Upper lobe of left lung (tissue), 6 donors: ENCODE results near the gene BEND7. TPM values are rescaled to one million over a fixed set of nuclear protein-coding genes. Genes with fewer than 3 reads are reported as not detected.

Experiments used
- ATAC-seq, 2 donors: fragments of 200-7000 bp; cut with Tn5 transposase; one replicate each; pipeline ENCODE4 v1.9.1; 2022; ENCODE audit warnings: mild to moderate bottlenecking in 2 of 2, moderate library complexity in 2 of 2; ENCODE audit not compliant: low FRiP score in 2 of 2
- DNase-seq, 2 donors: peaks; one replicate each; pipeline ENCODE4 v3.0.0-alpha.2; 2019 to 2020
- H3K27ac ChIP-seq, 4 donors: fragments of 200-600 bp; sonication (generic); one replicate each; pipeline ENCODE4 v1.5.1; 2016 to 2019
- H3K27me3 ChIP-seq, 4 donors: fragments of 200-600 bp; sonication (generic); one replicate each; pipeline ENCODE4 v1.5.1; 2017 to 2019
- H3K36me3 ChIP-seq, 4 donors: fragments of 200-600 bp; sonication (generic); one replicate each; pipeline ENCODE4 v1.5.1; 2016 to 2019
- H3K4me1 ChIP-seq, 4 donors: fragments of 200-600 bp; sonication (generic); one replicate each; pipeline ENCODE4 v1.5.1; 2018 to 2019
- H3K4me3 ChIP-seq, 4 donors: fragments of 200-600 bp; sonication (generic); one replicate each; pipeline ENCODE4 v1.5.1; 2017 to 2019; ENCODE audit warnings: mild to moderate bottlenecking in 2 of 4, moderate library complexity in 1 of 4
- H3K9me3 ChIP-seq, 4 donors: fragments of 200-600 bp; sonication (generic); one replicate each; pipeline ENCODE4 v1.5.1; 2018 to 2019
- CTCF ChIP-seq, 6 experiments: fragments of 450-650 bp in 4 of 6; fragments of 200-600 bp in 2 of 6; sonication (generic) in 2 of 6; IDR thresholded peaks; one replicate each; pipeline ENCODE4 v1.5.1; 2016 to 2019; ENCODE audit warnings: antibody characterized with exemption in 6 of 6
- EP300 ChIP-seq, 4 donors: sonication (generic); formaldehyde crosslinking; IDR thresholded peaks; one replicate each; pipeline ENCODE4 v1.5.1; 2017; ENCODE audit warnings: antibody characterized with exemption in 4 of 4, control low read depth in 2 of 4
- POLR2A ChIP-seq, 4 donors: fragments of 450-650 bp; IDR thresholded peaks; one replicate each; pipeline ENCODE4 v1.5.1; 2016 to 2017; ENCODE audit warnings: antibody characterized with exemption in 4 of 4, mild to moderate bottlenecking in 2 of 4
- POLR2AphosphoS5 ChIP-seq, 2 donors: sonication (generic); formaldehyde crosslinking; IDR thresholded peaks; one replicate each; pipeline ENCODE4 v1.5.1; 2017; ENCODE audit warnings: antibody characterized with exemption in 2 of 2
- WGBS, 2 donors: methylation state at CpG; one replicate each; pipeline ENCODE4 v1.1.5; 2017 to 2018; 5-methylcytosine and 5-hydroxymethylcytosine counted together
- total RNA-seq, 6 donors: library from RNA; depleted of rRNA in 4 of 6; stranded (reverse); fragments of >200 nt in 4 of 6; gene quantifications; one replicate each; pipeline versions ENCODE4 v1.1.0 to v1.2.1, GENCODE V29; 2016 to 2021
- donor health status: DM: no; HTN: no; CAD: no; lungs with moderate emphysema.
- donor health status: DM: no; HTN: yes; CAD: no; lungs with severe emphysema.

BEND7 gene
- total RNA-seq, 6 donors from 2014 or later: 12.4 to 57.6 (median 26.4) TPM

GRCh38 chr10:13425397-13425796 lies 103.4 kb downstream of the BEND7 start:
- no peaks in the 10 kb centered on the region for H3K4me1 ChIP-seq
- H3K36me3 ChIP-seq: no peaks in the 10 kb centered on the region
- ATAC-seq: no peak
- no peak overlapping the region for H3K27ac ChIP-seq
- DNase-seq: no peak
- no peak overlapping the region for H3K4me3 ChIP-seq
- H3K9me3 ChIP-seq: no peaks in the 10 kb centered on the region
- TF ChIP-seq CTCF (IDR thresholded peaks at IDR 0.05): no peak
- TF ChIP-seq POLR2A (IDR thresholded peaks at IDR 0.05): no peak
- no peak for TF ChIP-seq POLR2AphosphoS5 (IDR thresholded peaks at IDR 0.05)
- no peak for TF ChIP-seq EP300 (IDR thresholded peaks at IDR 0.05)
- 48 to 59% methylated on average over 4 of the region's 4 CpGs for WGBS, 2 donors
- no peaks in the 10 kb centered on the region for H3K27me3 ChIP-seq

DNA sequence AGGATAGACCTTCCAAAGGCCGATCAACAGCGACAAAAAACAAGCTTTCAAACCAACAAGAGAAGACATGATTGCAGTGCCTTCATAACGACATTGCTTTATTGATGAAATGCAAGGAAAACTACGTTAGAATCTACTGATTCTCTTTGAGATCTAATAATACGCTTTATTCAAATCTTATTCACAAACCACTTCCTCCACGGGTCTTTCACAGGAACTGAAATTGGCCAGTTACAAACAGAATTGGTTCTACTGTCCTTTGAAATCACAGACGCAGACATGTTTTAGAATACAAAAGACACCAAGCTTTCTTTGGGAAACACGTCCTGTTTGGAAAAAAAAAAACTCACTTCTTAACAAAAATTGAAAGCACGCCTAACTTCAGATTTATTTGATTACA lies 106.0 kb downstream of the BEND7 start:
- DNase-seq: no peak
- no peaks in the 10 kb centered on the region for H3K27me3 ChIP-seq
- H3K27ac ChIP-seq: no peak overlapping the region
- H3K9me3 ChIP-seq: no peaks in the 10 kb centered on the region
- no peaks in the 10 kb centered on the region for H3K36me3 ChIP-seq
- no peak overlapping the region for H3K4me3 ChIP-seq
- ATAC-seq: no peak
- 70 to 78% methylated on average over 9 of the region's 9 CpGs for WGBS, 2 donors
- no peaks in the 10 kb centered on the region for H3K4me1 ChIP-seq
- TF ChIP-seq POLR2A (IDR thresholded peaks at IDR 0.05) (no peak), EP300 (IDR thresholded peaks at IDR 0.05) (no peak), POLR2AphosphoS5 (IDR thresholded peaks at IDR 0.05) (no peak), CTCF (IDR thresholded peaks at IDR 0.05) (no peak)

DNA sequence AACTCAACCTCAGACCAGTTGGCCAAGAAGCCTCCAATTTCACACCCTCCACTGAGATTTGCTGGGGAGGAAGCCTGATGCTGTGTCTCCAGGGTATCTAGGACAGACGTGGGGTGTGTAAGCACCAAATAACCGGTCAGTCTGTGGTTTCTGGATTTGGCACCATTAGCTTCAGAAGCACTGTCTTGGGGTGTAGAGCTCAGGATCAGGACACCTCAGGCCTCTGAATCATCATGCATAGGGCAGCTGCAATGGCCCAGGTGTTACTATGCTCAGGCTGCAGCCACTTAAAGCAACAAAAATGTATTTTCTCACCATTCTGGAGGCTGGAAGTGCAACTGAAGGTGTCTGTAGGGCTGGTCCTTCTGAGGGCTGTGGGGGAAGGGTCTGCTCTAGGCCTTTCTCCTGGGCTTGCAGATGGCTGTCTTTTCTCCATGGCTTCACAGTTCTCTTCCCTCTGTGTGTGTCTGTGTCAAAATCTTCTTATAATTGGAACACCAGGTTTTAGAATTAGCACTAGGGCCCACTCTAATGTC lies 107.4 kb downstream of the BEND7 start:
- DNase-seq: no peak
- TF ChIP-seq EP300 (IDR thresholded peaks at IDR 0.05) (no peak), POLR2AphosphoS5 (IDR thresholded peaks at IDR 0.05) (no peak), CTCF (IDR thresholded peaks at IDR 0.05) (no peak), POLR2A (IDR thresholded peaks at IDR 0.05) (no peak)
- H3K4me1 ChIP-seq: no peaks in the 10 kb centered on the region
- H3K27ac ChIP-seq: no peak overlapping the region
- no peak overlapping the region for H3K4me3 ChIP-seq
- no peaks in the 10 kb centered on the region for H3K9me3 ChIP-seq
- ATAC-seq: no peak
- no peaks in the 10 kb centered on the region for H3K27me3 ChIP-seq
- no peaks in the 10 kb centered on the region for H3K36me3 ChIP-seq
- 75 to 87% methylated on average over 2 of the region's 2 CpGs for WGBS, 2 donors

GRCh38 chr10:13420532-13421307 lies 108.1 kb downstream of the BEND7 start:
- Histone ChIP-seq H3K9me3 (no peaks in the 10 kb centered on the region), H3K4me3 (no peak overlapping the region), H3K4me1 (no peaks in the 10 kb centered on the region), H3K27ac (no peak overlapping the region), H3K36me3 (no peaks in the 10 kb centered on the region), H3K27me3 (no peaks in the 10 kb centered on the region)
- 87 to 90% methylated on average over 13 of the region's 13 CpGs for WGBS, 2 donors
- DNase-seq (no peak), ATAC-seq (no peak)
- TF ChIP-seq CTCF (IDR thresholded peaks at IDR 0.05) (no peak), POLR2AphosphoS5 (IDR thresholded peaks at IDR 0.05) (no peak), EP300 (IDR thresholded peaks at IDR 0.05) (no peak), POLR2A (IDR thresholded peaks at IDR 0.05) (no peak)
